Transverse colon (tissue), 4 donors: ENCODE measurements around the gene NR1H2. TPM values are rescaled to one million over a fixed set of nuclear protein-coding genes. Genes with fewer than 3 reads are reported as not detected.

Source experiments
- DNase-seq: peaks from one replicate; pipeline ENCODE4 v3.0.0-alpha.2; 2019
- H3K27ac ChIP-seq, 4 donors: fragments of 200-600 bp; sonication (generic); 2 replicates each; pipeline ENCODE4 v1.5.1; 2016 to 2018; ENCODE audit warnings: inconsistent platforms in 4 of 4
- H3K27me3 ChIP-seq: fragments of 200-600 bp; sonication (generic); 2 replicates; pipeline ENCODE4 v1.5.1; 2017; ENCODE audit warnings: inconsistent platforms
- H3K36me3 ChIP-seq, 4 donors: fragments of 200-600 bp; sonication (generic); 2 replicates each; pipeline ENCODE4 v1.5.1; 2017 to 2019; ENCODE audit warnings: inconsistent platforms in 4 of 4
- H3K4me1 ChIP-seq, 4 donors: fragments of 200-600 bp; sonication (generic); 2 replicates each; pipeline ENCODE4 v1.5.1; 2017 to 2020; ENCODE audit warnings: inconsistent platforms in 4 of 4
- H3K4me3 ChIP-seq, 4 donors: fragments of 200-600 bp; sonication (generic); 1 replicate in 1 of 4; 2 replicates in 3 of 4; pipeline versions ENCODE4 v1.5.1 to v1.6.1; 2017 to 2019; ENCODE audit warnings: inconsistent platforms in 4 of 4
- H3K9me3 ChIP-seq, 2 donors: fragments of 200-600 bp; sonication (generic); 2 replicates each; pipeline ENCODE4 v1.5.1; 2017 to 2019; ENCODE audit warnings: inconsistent platforms in 2 of 2
- CTCF ChIP-seq, 5 experiments: fragments of 200-600 bp in 3 of 5; fragments of 450-650 bp in 2 of 5; sonication (generic) in 3 of 5; IDR thresholded peaks; 1 replicate in 2 of 5; 2 replicates in 3 of 5; pipeline ENCODE4 v1.5.1; 2016 to 2017; ENCODE audit warnings: antibody characterized with exemption in 5 of 5, inconsistent platforms in 3 of 5, mild to moderate bottlenecking in 2 of 5, moderate library complexity in 1 of 5
- EP300 ChIP-seq: sonication (generic); formaldehyde crosslinking; IDR thresholded peaks from one replicate; pipeline ENCODE4 v1.6.1; 2017; ENCODE audit warnings: antibody characterized with exemption, low read depth
- POLR2A ChIP-seq: fragments of 450-650 bp; IDR thresholded peaks from one replicate; pipeline ENCODE4 v1.6.1; 2016; ENCODE audit warnings: antibody characterized with exemption, mild to moderate bottlenecking, moderate library complexity
- POLR2AphosphoS5 ChIP-seq, 3 donors: sonication (generic); formaldehyde crosslinking; IDR thresholded peaks; one replicate each; pipeline ENCODE4 v1.6.1; 2016; ENCODE audit warnings: antibody characterized with exemption in 3 of 3
- WGBS, 2 donors: methylation state at CpG; one replicate each; pipeline ENCODE4 v1.1.5; 2018; ENCODE audit warnings: low coverage in 1 of 2; 5-methylcytosine and 5-hydroxymethylcytosine counted together
- in situ Hi-C, 4 donors: fragments of 200-750 bp; cut with MboI; loops; one replicate each; pipeline versions ENCODE4 v1.15.0 to v1.15.1; 2017; ENCODE audit warnings: low sequenced_read_pairs in 3 of 4, low pct_ligation_motif_present in 1 of 4, low pct_unique_long_range_greater_than_20kb in 1 of 4
- intact Hi-C: fragments of 100-400 bp; cut with DNase I; formaldehyde crosslinking; loops from one replicate; pipeline ENCODE4 v1.15.1; 2023; ENCODE audit warnings: low total_unique reads
- total RNA-seq, 4 donors: library from RNA; depleted of rRNA; stranded (reverse); fragments of >200 nt; gene quantifications; one replicate each; pipeline ENCODE4 v1.1.0, GENCODE V29; 2016

Gene NR1H2
- total RNA-seq, 4 donors from 2014 or later = 80.8 to 192 (median 102) TPM

- peak overlapping the region in 2 of 4 donors; percentile 79 to 97 for H3K4me3 ChIP-seq
- intact Hi-C loops = no loop called here
Observed at GRCh38 chr19:50377051-50377461, 799 bp downstream of the NR1H2 start.

GRCh38 chr19:50377517-50377916, 1.3 kb downstream of the NR1H2 start:
- intact Hi-C loops = no loop called here
- H3K36me3 ChIP-seq = peaks cover 0 to 39% (median 18%) of the 10 kb centered on the region in 4 donors
- DNase-seq = no peak
- 74 to 79% methylated on average over 7 to 9 of the region's 9 CpGs for WGBS, 2 donors
- H3K27ac ChIP-seq = peak overlapping the region; percentile 97 to 99 (median 99)
- in situ Hi-C loops = no loop called here
- TF ChIP-seq POLR2A (no peak), POLR2AphosphoS5 (IDR thresholded peaks at IDR 0.05) (no peak), CTCF (IDR thresholded peaks at IDR 0.05) (no peak), EP300 (no peak)
- H3K4me1 ChIP-seq = peaks cover 3 to 12% (median 7%) of the 10 kb centered on the region in 4 donors
- no peaks in the 10 kb centered on the region for H3K9me3 ChIP-seq
- no peaks in the 10 kb centered on the region for H3K27me3 ChIP-seq
- no peak overlapping the region for H3K4me3 ChIP-seq

More at GRCh38 chr19:50377051-50377461, 799 bp downstream of the NR1H2 start:
- in situ Hi-C loops = no loop called here
- 45 to 52% methylated on average over 6 to 7 of the region's 7 CpGs for WGBS, 2 donors
- TF ChIP-seq EP300 = no peak
- TF ChIP-seq CTCF (IDR thresholded peaks at IDR 0.05) = no peak
- no peak for TF ChIP-seq POLR2AphosphoS5 (IDR thresholded peaks at IDR 0.05)
- Histone ChIP-seq H3K27me3 (no peaks in the 10 kb centered on the region), H3K36me3 (peaks cover 0 to 39% (median 18%) of the 10 kb centered on the region in 4 donors), H3K27ac (peak overlapping the region; percentile 97 to 99 (median 99)), H3K9me3 (no peaks in the 10 kb centered on the region), H3K4me1 (peaks cover 3 to 12% (median 7%) of the 10 kb centered on the region in 4 donors)
- DNase-seq = peak; percentile 55

- intact Hi-C loops (no loop called here), in situ Hi-C loops (no loop called here)
- Histone ChIP-seq H3K9me3 (no peaks in the 10 kb centered on the region), H3K36me3 (peaks cover 0 to 39% (median 18%) of the 10 kb centered on the region in 4 donors), H3K4me3 (no peak overlapping the region), H3K27me3 (no peaks in the 10 kb centered on the region), H3K4me1 (peaks cover 4 to 13% (median 8%) of the 10 kb centered on the region in 4 donors), H3K27ac (no peak overlapping the region)
- TF ChIP-seq EP300 (no peak), POLR2AphosphoS5 (IDR thresholded peaks at IDR 0.05) (no peak), POLR2A (no peak), CTCF (IDR thresholded peaks at IDR 0.05) (no peak)
- WGBS, 2 donors = 95% methylated on average over 36 of the region's 36 CpGs; no CpG with 5 or more reads in 1 of the 2 donors
- no peak for DNase-seq
Observed at GRCh38 chr19:50378169-50378862, 2.1 kb downstream of the NR1H2 start.

GRCh38 chr19:50378863-50379236, 2.6 kb downstream of the NR1H2 start:
- intact Hi-C loops = no loop called here
- in situ Hi-C loops = no loop called here

More at GRCh38 chr19:50378863-50379236, 2.6 kb downstream of the NR1H2 start:
- peaks cover 8 to 17% (median 13%) of the 10 kb centered on the region in 4 donors for H3K4me1 ChIP-seq
- no peak for DNase-seq
- H3K27ac ChIP-seq = no peak overlapping the region
- no peaks in the 10 kb centered on the region for H3K9me3 ChIP-seq
- 94 to 95% methylated on average over 3 to 10 of the region's 10 CpGs for WGBS, 2 donors
- H3K27me3 ChIP-seq = no peaks in the 10 kb centered on the region
- no peak overlapping the region for H3K4me3 ChIP-seq
- TF ChIP-seq POLR2A = no peak
- no peak for TF ChIP-seq EP300
- TF ChIP-seq POLR2AphosphoS5 (IDR thresholded peaks at IDR 0.05) = no peak
- no peak for TF ChIP-seq CTCF (IDR thresholded peaks at IDR 0.05)
- peaks cover 0 to 39% (median 18%) of the 10 kb centered on the region in 4 donors for H3K36me3 ChIP-seq
